Right forelimb (tissue), 1 donor: ENCODE measurements around the gene R3HDM4.

Experiments
- DNase-seq: peaks from one replicate; pipeline ENCODE4 v3.0.0-alpha.2; 2018

R3HDM4 gene

DNA sequence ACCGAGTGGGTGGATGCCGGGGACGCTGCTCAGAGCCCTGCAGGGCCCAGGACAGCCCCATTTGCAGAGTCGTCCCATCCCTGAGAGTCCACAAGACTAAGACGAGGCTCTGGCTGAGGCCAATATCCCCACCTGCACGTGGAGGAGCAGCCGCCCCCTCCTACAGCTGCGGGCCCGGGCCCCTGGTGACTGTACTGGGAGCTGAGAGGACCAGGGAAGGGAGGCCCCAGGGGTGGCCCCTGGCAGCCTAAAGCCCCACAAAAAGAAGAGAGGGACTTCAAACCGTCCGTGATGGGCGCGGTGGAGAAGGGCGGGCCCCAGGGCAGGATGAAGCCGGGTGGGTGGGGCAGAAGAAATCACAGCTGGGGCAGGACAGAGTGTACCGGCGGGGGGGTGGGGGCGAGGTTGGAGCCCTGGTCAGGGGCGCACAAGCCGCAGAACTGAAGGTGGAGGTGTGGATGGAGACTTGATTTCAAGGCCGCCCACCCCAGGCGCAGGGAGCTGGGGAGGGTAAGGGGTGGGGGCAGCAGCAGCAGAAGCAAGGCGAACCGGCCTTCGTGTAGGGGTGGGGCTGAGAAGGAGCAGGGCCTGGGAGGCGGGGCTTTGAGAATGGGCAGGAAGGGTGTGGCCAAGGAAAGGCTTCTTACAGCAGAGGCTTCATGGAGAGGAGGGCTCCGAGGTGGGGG is 40.6 kb downstream of the R3HDM4 start:
- DNase-seq: no peak

DNA sequence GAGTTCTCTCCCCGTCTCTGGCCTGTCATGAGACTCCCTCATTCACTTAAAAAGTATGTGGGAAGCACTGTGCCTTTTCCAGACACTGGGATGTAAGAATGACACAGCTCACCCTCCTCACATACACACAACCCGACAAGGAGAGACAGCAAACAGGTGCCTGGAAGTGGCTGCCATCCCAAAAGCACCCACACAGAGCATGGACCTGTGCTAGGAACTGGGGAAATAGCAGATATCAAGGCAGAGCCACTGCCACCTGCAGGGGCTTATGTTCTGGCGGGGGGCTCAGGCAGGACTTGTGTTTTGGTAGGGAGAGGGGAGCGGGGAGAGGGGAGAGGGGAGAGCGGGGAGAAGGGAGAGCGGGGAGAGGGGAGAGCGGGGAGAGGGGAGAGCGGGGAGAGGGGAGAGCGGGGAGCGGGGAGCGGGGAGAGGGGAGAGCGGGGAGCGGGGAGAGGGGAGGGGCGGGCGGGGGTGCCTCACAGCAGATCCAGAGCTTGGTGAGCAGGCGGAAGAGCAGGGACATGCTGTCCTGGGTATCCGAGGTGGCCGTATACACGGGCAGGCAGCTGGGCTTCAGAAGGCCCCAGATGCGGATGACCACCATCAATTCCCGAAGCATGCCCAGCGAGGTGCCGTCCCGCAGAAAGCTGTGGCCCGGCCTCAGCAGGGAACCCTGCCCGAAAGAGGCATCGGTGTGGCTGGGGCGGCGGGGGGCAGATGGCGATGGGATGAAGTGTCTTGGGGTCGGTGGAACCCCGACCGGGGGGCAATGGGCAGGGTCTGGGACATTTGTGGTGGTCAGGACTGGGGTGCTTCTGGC is 41.4 kb downstream of the R3HDM4 start:
- DNase-seq: no peak

DNA sequence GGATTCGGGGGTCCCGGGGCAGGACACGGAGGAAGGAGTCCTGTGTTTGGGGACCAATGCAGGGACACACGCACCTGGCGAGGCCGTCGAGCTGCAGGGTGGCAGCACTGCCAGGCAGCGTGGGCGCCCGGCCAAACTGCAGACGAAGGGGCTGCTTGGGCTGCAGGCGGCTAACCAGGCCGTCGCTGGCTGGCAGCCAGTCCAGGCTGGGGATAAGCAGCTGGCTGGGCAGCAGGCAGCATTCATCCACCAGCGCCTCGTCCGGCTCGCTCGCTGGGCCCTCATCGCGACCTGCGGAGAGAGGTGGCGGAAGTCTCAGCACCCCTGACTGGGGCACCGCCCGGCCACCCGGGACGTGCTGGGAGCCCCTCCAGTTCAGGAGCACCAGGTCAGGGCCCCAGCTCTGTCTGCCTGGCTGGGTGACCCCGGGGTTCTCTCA is 42.0 kb downstream of the R3HDM4 start:
- DNase-seq: no peak

DNA sequence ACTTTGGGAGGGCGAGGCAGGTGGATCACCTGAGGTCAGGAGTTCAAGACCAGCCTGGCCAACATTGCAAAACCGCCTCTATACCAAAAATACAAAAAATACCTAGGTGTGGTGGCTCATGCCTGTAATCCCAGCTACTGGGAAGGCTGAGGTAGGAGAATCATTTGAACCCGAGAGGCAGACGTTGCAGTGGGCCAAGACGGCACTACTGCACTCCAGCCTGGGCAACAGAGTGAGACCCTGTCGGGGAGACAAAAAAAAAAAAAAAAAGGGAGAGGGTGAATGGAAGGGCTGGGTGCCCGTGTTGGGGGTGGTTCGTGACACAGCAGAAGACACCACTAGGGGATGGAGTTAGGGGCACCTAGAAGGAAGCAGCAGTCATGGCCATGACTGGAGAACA is 42.7 kb downstream of the R3HDM4 start:
- no peak for DNase-seq

DNA sequence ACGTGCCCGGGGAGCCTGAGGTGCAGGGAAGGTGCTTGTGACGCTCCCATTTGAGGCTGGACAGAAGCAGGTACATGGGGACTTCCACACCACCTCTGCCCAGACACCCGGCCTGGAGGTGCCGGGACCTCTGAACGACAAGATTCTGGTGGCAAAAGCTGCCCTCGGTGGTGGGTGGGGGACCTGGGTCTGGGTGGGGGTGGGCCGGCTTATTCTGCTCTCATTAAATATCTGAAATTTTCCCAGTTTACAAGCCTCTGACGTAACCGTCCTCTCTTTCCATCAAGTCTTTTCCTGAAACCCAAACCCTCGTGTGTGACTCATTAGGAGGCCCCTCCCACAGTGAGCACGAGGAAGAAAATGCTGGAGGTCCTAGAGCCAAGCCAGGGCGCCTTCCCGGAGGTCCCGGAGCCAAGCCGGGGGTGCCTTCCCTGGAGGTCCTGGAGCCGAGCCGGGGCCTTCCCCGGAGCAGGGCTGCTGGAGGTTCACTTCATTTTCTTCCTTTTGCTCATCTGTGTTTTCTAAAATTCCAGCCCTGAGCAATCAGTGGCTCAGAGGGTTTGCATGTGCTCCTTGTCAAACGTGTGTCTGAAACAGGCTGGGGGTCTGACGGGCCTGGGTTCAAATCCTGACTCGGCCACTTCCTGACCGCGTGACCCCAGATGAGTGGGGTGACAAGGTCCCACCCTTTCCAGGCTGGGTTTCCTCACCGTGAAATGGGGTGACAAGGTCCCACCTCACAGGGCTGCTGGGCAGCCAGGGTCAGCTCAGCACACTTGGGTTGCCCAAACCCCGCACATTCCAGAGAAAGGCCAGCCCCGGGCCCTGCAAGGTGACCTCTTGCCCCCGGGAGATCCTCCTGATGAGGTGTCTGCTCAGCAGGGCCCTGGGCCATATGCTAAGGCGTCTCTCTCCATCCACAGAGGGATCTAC is 43.5 kb downstream of the R3HDM4 start:
- peak; percentile 72 for DNase-seq

DNA sequence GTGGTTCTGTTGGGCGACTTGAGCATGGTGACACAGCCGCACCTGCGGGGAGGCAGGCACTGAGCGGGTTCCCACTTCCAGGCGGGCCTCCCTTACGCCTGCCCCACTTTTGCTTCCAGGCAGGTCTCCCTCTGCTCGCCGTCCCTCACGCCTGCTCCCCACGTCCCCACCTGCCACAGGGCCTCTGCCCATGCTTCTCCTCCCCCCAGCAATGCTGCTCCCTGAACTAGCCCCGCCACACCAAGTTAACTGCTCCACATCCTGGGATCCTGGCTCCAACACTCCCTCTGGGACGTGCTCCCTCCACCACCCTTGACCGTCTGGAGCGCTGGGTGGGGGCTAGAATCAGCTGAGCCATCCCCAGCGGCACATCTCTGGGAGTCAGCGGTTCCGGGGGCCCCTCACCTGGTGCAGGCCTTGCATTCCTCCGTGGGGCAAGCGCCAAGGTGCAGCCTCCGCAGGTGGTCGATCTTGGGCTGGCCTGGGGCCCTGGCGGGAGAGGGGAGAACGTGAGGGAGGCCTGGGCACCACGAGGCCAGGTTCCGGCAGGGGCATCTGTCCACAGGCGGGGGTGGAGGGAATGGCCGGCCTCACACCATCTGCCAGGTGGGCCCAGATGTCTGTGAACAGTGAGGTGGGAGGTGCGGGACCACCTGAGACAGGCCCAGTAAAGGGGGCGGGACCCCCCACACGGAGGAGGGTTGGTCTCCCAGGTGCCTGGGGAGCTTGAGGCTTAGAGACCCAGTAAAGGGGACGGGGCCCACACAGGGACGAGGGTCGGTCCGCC is 44.4 kb downstream of the R3HDM4 start:
- no peak for DNase-seq

DNA sequence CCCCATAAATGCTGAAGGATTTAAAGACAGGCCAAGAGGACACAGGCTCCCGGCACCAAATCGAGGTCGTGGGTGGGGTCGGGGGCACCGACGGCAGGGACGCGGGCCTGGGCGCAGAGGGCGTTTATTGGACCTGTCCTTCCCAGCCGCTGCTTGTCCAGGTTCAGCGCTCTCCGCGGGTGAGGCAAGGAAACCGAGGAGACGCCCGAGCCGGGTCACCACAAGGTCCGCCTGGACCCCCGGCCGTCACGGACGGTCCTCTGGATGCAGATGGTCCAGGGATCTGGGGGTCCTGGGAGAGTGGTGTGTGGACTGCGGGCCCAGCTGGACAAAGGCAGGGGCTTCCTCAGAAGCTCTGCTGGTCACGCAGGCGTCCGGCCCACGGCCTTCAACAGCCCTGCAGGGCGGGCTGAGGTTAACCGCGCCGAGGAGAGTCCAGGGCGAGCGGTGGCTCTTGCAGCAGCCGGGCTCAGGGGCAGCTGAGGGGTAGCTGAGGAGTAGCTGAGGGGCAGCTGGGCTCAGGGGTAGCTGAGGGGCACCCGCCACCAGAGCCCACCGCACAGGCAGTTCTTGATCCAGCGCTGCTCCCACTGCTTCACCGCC is 45.1 kb downstream of the R3HDM4 start:
- no peak for DNase-seq

DNA sequence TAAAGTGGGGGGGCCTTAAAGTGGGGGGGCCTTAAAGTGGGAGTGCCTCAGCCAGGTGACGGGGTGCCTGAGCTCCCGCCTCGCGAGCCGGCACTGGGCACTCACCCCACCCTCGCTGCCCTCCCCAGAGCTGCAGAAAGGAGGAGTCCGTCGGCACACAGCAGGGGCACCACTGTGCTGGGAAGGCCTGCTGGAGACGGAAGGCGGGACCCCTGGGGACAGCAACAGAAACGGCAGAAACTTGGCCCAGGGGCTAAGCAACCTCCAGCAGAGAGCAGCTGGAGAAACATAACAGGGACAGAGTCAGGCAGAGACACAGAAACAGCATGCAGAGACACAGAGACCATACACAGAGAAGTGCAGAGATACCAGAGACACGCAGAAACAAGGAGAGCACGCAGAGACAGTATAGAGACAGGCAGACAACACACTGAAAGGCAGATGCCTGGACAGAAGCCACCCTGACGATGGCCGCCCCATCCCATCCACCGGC is 45.7 kb downstream of the R3HDM4 start:
- DNase-seq: no peak

DNA sequence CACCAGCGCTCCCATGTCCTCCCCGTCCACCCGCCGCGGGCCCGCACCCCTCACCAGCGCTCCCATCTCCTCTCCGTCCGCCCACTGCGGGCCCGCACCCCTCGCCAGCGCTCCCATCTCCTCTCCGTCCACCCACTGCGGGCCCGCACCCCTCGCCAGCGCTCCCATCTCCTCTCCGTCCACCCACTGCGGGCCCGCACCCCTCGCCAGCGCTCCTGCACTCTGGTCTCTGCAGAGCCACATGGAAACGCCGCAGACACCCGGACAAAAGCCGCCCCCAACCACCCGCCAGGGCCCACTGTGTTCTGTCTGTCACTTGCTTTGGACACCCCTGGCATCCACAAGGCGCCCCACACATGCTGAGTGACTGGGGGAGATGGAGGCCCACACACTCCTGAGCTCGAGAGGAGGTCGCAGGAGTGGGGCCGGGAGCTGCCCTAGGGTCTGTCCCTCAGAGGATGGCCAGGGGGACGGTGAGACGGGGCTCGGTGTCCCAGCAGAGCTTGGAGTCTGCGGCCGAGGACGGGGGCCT is 46.2 kb downstream of the R3HDM4 start:
- no peak for DNase-seq

DNA sequence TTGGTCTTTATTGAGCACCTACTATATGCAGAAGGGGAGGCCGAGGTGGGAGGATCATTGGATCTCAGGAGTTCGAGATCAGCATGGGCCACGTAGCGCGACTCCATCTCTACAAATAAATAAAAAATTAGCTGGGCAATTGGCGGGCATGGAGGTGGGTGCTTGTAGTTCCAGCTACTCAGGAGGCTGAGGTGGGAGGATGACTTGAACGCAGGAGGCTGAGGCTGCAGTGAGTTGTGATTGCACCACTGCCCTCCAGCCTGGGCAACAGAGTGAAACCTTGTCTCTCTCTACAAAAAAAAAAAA is 49.8 kb downstream of the R3HDM4 start:
- no peak for DNase-seq

DNA sequence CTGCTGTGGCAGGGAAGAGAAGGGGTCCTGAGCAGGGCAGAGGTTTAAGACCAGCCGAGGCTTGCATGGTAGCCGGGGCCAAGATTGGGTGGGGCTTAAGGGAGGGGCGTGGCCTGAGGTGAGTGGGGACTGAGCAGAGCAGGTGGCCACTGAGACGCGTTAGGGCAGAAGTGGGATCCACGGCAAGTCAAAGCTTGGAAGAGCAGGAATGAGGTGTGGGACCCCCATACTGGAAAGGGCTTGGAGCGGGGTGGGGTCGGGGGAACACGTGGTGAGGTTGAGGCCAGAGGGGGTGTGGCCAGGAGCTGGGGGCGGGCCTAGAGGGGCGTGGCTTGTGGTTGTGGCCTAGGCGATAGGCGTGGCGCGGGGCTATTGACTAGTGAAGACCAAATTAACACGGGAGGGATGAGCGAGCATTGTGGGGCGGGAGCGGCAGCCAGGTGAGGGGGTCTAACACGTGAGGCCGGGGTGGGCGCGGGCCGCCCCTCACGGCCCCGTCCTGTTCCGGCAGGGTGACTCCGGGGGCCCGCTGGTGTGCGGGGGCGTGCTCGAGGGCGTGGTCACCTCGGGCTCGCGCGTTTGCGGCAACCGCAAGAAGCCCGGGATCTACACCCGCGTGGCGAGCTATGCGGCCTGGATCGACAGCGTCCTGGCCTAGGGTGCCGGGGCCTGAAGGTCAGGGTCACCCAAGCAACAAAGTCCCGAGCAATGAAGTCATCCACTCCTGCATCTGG is 50.3 kb downstream of the R3HDM4 start:
- DNase-seq: peak; percentile 77

DNA sequence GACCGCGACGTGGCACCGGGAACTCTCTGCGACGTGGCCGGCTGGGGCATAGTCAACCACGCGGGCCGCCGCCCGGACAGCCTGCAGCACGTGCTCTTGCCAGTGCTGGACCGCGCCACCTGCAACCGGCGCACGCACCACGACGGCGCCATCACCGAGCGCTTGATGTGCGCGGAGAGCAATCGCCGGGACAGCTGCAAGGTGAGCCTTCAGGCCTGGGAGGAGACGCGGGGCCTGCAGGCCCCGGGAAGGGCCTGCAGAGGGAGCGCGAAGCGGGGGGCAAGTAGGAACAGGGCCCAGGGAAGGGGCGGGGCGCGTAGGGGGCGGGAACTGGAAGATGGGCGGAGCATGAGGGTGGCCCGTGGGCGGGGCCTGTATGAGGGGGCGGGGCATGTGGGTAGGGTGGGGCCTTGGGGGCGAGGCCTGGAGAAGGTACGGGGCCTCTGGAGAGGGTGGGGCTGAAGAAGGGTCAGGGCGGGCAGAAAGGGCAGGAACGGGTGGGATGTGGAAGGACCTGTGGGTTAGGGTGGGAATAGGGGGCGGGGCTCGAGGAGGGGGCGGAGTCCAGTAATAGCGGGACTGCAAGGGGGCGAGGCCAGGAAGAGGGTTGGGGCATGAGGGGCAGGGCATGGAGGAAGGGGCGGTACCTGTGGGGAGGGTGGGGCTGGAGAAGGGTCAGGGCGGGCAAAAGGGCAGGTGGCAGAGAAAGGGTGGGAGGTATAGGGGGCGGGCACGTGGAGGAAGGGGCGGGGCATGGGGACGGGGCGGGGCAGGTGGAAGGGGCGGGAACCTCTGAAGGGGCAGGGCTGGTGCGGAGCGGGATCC is 51.1 kb downstream of the R3HDM4 start:
- no peak for DNase-seq

DNA sequence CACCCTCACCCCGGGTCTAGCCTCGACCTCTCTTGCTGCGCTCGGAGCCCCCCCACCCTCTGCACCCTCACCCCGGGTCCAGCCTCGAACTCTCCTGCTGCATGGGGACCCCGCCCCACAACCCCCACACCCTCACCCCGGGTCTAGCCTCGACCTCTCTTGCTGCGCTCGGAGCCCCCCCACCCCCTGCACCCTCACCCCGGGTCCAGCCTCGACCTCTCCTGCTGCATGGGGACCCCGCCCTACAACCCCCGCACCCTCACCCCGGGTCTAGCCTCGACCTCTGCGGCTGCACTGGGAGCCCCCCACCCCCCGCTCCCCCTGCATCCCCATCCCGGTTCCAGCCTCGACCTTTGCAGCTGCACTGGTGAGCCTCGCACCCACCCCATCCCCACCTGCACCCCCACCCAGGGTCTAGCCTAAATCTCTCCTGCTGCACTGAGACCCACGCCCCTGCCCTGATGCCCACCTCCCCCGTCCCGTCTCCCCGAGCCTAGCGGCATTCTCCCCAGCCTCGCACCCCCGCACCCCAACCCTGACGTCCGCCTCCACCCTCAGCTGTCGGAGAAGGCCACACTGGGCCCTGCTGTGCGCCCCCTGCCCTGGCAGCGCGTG is 51.8 kb downstream of the R3HDM4 start:
- no peak for DNase-seq

DNA sequence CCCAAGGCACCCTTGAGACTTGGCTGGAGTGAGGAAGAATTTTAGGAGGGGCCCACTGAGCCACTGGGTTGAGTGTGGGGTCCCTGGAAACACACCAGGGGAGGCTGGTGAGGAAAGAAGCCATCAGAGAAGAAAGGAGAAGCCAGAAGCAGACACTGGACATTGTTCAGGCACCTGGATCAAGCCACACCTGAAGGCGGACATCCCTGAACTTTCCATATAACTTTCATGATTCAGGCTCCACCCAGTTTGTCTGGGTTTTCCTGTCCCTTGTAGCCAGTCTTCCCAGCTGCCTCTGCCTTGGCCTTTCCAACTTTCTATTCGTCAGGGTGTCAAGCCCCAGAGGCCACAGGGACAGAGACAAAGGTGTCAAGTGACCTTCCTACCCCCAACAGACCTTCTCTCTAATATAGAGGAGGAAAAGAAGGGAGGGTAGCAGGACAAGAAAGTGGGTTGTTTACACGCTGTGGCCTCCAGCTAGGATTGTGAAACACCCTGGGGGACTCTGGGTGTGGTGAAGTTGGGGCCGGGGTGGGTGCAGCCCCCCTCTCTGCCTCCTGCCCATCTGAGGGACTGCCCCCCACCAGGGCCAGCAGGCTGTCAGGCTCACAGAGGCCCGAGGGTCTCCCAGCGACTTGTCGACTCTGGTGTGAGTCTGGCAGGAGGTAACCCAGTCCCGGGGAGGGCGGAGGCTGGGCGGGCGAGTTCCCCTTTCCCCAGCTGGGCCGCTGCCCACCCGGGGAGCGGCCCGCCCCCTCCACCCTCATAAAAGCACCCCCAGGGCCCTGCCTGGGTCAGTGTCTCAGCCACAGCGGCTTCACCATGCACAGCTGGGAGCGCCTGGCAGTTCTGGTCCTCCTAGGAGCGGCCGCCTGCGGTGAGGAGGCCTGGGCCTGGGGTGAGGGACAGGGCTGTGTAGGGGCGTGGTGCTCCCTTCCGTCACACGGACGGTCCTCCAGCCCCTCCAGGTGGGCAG is 53.9 kb downstream of the R3HDM4 start, which contains the start of gene CFD:
CFD (plus strand) TSS at position 797 of the 976 bp plus-strand sequence; CDS start at position 823, 26 bp downstream.
- no peak for DNase-seq

DNA sequence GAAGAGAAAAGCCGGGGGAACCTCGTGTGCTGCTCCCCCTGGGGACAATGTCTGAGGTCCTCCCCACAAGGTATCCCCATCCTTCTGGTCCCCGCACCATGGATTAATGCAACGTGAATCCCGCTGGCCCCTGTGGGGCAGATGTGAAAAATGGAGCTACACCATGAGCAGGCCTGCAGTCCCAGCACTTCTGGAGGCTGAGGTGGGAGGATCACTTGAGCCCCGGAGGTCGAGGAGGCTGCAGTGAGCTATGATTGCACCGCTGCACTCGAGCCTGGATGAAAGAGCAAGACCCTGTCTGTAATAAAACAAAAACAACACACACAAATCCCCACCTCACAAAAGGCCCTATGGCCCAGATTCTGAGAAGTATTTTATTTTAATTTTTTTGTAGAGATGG is 54.7 kb downstream of the R3HDM4 start:
- no peak for DNase-seq

DNA sequence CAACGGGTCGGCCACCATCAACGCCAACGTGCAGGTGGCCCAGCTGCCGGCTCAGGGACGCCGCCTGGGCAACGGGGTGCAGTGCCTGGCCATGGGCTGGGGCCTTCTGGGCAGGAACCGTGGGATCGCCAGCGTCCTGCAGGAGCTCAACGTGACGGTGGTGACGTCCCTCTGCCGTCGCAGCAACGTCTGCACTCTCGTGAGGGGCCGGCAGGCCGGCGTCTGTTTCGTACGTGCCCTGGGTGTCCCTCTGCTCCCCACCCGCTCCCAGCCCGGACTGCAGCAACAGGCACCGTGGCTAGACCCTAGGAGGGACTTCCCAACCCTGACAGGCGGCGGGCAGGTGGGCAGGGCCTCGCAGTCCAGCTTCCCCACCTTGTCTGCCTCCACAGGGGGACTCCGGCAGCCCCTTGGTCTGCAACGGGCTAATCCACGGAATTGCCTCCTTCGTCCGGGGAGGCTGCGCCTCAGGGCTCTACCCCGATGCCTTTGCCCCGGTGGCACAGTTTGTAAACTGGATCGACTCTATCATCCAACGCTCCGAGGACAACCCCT is 57.4 kb downstream of the R3HDM4 start:
- no peak for DNase-seq

DNA sequence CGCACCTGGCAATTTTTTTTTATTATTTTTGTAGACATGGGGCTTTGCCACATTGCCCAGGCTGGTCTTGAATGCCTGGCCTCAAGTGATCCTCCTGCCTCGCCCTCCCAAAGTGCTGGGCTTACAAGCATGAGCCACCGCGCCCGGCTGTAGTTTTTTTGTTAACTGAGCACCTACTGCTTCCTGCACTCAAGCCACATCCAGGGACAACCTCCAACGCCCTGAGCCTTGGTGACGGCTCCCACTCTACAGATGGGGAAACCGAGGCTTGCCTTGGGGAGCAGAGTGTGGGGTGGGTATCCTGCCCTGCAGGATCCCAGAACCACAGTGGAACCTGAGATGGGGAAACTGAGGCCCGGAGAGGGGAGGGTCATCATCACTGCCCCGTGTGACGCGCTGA is 57.9 kb downstream of the R3HDM4 start:
- no peak for DNase-seq

DNA sequence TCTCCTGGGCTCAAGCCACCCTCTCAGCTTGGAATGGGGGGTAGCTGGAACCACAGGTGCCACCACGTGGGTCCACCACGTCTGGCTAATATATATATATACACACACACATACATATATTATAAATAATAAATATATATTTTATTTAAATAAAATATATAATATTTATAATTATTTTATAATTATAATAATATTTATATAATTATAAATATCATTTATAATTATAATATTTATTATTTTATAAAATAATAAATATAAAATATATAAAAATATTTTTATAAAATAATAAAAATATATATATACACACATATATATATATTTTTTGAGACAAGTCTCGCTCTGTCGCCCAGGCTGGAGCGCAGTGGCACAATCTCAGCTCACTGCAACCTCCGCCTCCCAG is 58.5 kb downstream of the R3HDM4 start:
- no peak for DNase-seq
